ENCODE data around the gene GTPBP6.

DNA sequence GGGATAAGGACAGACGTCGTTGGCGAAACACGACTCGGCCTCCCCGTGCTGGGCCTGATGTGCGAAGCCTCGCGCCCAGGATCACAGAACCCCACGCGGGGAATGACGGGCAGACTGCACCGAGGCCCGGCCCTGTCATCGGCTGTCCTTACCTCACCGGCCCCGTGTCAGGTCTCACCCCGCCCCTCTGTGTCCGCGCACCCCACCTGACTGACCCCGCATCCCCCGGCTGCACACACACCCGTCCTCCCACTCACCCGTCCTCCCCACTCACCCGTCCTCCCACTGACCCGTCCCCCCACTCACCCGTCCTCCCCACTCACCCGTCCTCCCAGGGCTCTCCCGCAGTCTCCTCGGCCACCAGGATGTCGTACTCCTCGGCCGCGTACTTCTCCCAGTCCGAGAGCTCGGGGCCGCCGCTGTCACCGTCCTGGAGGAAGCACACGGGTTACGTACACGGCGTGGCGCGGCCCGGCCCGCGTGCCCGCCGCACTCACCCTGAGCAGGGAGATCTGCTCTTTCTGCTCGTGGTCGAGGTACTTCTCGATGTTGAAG is 19.8 kb upstream of the GTPBP6 start:
- TF ChIP-seq POLR2AphosphoS5 (IDR thresholded peaks at IDR 0.05; ENCODE audit: borderline replicate concordance, low read depth, low read length) = no peak
- TF ChIP-seq EZH2 (IDR thresholded peaks at IDR 0.05) = no peak
